Cortex of kidney (tissue), 1 donor: ENCODE measurements around the gene MPV17L2.
A peak's percentile ranks its signal among the peaks of the same experiment; 100 is the strongest.
"Not testable (repeated sequence)": the region's sequence is repeated elsewhere in the genome, so short reads cannot be mapped to it uniquely, and the experiment has no call there.

Experiments used
- DNase-seq: peaks from one replicate; lab custom pipeline; 2025; lab: John Stamatoyannopoulos, UW

Gene MPV17L2

DNA sequence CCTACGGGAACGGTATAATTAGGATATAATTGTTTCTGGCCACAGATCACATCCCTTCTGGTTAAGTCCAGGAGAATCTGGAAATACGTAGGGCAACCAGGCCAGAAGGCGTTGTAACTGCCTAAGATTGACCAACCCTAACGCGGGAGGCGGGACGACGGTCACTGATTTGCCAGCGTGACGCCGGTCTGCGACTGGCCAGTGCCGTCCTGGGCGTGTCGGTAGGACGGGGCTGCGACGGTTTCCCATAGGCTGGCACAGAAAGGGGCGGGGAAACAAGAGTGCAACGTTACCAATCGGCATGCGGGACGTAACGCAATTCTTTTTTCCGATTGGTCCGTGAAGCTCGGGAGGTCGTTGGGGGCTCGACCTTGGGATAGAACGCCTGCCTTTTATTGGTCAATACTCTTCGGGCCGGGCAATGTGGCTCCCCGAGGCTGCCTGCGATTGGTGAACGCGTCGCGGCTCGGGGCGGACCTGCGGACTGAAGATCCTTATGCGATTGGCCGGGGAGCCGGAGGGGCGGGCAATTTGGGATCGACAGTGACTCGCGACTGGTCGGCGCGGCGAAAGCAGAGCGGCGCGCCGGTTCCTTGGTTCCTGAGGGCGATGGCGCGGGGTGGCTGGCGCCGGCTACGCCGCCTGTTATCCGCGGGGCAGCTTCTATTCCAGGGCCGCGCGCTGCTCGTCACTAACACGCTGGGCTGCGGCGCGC is at the start of gene MPV17L2:
MPV17L2 (plus strand) TSS at position 546 of the 715 bp plus-strand sequence; CDS start at position 610, 64 bp downstream.
- peak; percentile 100 for DNase-seq

- DNase-seq: no peak
Measured at GRCh38 chr19:18143902-18144301, 49.1 kb upstream of the MPV17L2 start.

GRCh38 chr19:18144361-18144760 is 48.7 kb upstream of the MPV17L2 start:
- DNase-seq: no peak

DNA sequence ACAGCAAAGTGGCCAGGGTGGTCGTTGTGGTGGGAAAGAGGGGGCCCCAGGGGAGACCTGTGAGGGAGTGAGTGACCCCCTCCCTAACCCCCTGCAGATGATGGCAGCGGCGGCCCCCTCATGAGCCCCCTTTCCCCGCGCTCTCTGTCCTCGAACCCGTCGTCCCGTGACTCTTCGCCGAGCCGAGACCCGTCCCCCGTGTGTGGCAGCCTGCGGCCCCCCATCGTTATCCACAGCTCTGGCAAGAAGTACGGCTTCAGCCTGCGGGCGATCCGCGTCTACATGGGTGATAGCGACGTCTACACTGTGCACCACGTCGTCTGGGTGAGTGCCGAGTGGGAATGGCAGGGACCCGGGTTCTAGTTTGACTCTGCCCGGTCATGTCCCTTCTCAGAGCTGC is 48.1 kb upstream of the MPV17L2 start:
- DNase-seq: no peak

- no peak for DNase-seq
Measured at GRCh38 chr19:18145391-18145999, 47.5 kb upstream of the MPV17L2 start.

DNA sequence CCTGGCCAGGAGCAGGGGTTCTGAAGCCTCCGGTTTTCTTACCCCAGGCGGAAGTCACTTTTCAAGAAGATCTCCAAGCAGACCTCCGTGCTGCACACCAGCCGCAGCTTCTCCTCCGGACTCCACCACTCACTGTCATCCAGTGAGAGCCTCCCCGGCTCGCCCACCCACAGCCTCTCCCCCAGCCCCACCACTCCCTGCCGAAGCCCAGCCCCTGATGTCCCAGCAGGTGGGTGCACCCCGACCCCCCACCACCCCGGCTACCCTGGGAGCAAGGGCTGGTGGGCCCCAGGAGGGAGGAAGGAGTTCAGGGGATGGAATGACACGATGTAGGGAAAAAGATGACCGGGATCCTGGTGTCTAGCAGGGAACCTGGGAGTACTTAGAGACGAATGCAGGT is 45.6 kb upstream of the MPV17L2 start:
- no peak for DNase-seq

DNA sequence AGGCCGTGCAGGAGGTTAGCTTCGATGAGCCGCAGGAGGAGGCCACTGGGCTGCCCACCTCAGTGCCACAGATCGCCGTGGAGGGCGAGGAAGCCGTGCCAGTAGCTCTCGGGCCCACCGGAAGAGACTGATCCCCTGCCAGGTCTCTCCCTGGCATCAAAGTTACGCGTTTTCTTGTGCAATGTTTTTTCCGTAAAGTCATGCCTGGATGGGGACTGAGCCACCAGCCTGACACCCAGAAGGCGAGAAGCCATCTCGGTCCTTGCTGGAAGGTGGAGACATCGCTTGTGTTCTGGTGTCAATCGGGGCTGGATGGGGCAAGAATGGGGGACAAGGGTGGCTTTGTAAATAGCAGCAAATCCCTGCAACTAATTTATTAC is 43.4 kb upstream of the MPV17L2 start:
- no peak for DNase-seq

GRCh38 chr19:18150776-18151624 is 42.0 kb upstream of the MPV17L2 start:
- no peak for DNase-seq

DNA sequence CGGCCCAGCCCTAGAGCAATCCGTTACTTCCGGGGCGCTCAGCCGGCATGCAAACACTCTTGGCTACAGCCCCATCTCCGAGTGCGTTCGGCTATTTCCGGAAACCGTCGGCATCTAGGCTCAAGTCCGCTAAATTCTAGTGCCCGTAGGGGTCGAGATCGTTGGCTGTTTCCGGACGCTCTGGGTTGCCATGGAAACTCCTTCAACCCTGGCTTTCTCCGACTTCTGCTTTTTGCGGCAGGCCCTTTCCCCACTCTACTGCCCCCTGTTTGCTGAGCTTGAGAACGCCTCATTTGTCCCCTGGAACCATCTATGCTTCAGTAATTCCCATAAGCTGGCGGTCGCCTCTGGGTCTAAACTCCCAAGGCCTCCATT is 40.6 kb upstream of the MPV17L2 start:
- no peak for DNase-seq

- peak; percentile 77 for DNase-seq
Measured at GRCh38 chr19:18152817-18153555, 40.0 kb upstream of the MPV17L2 start, which contains the start of gene PIK3R2. Gene PIK3R2, plus strand, starts transcription at chr19:18153163. Its CDS starts 2,717 bp downstream, at chr19:18155880.

DNA sequence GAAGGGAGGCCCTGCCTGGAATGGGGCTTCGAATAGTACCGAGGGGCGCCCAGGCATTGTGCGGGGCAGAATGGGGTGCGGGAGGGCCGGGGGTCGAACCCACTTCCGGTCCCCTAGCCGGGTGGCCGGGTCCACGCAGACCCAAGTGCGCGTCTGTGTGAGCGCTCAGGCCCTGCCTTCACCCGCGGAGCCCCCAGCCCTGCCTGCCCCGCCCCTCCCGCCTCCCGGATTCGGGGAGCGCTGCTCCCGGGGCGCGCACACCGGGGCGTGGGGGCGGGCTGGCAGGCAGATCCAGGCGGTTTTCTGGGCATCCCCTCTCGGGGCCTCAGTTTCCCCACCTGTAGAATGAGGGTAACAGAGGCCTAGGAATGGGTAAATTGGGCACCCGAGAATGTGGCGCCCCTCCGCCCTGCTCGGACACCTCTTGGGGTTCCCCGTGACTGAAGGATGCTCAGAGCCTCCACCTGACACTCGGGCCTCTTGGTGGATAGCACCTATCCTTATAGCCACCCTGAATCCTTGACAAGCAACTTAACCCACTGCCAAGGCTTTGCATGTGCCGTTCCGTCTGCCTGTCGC is 39.4 kb upstream of the MPV17L2 start:
- DNase-seq: no peak

DNA sequence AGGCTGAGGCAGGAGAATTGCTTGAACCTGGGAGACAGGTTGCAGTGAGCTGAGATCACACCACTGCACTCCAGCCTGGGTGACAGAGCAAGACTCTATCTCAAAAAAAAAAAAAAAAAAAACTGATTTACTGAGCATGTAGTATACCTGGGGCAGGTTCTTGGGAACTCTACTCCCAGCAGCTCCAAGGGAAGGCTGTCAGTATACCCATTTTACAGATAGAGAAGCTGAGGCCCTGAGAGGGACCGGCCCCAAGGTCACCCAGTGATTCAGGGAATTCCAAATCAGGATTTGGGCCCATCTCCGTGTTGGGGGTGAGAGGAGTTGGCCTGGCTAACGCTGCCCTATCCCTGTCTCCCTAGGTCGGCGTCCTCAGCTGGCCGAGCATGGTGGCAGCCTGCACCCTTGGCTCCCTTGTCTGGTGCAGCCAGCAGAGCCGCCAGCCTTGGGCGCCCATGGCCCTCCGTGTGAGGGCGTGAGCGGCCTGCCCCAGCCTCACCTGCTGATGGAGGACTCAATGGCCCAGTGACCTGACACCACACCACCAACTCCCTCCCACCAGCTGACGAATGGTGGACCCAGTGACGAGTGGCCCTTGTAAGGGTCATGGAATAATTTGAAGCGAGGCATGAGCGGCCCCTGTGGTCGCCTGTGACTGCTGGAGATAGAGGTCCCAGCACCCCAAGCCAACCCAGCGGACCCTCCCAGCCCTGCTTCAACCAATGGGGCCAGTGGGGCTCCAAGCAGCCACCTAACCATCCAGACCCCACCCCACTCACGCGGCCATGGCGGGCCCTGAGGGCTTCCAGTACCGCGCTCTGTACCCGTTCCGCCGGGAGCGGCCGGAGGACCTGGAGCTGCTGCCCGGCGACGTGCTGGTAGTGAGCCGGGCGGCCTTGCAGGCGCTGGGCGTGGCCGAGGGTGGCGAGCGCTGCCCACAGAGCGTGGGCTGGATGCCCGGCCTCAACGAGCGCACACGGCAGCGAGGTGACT is 37.6 kb upstream of the MPV17L2 start:
- DNase-seq: no peak

DNA sequence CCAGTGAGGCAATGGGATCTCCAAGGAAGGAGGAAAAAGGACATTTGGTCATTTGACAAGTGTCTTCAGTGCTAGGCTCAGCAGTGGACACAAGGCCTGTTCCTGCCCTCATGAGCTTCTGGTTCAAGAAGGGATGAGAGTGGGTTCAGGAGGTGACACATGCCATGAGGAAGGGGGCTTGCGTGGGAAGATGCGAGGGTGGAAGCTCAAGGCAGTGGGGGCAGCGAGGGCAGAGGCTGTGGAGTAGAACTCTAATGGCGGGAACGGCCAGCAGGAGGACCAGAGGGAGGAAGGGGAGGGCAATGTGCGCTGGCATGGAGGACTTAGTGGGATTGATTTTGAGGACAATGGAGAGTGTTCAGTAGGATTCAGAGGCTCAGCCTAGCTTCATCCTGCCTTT is 36.8 kb upstream of the MPV17L2 start:
- no peak for DNase-seq

GRCh38 chr19:18156841-18157464 is 36.1 kb upstream of the MPV17L2 start:
- DNase-seq: no peak

DNA sequence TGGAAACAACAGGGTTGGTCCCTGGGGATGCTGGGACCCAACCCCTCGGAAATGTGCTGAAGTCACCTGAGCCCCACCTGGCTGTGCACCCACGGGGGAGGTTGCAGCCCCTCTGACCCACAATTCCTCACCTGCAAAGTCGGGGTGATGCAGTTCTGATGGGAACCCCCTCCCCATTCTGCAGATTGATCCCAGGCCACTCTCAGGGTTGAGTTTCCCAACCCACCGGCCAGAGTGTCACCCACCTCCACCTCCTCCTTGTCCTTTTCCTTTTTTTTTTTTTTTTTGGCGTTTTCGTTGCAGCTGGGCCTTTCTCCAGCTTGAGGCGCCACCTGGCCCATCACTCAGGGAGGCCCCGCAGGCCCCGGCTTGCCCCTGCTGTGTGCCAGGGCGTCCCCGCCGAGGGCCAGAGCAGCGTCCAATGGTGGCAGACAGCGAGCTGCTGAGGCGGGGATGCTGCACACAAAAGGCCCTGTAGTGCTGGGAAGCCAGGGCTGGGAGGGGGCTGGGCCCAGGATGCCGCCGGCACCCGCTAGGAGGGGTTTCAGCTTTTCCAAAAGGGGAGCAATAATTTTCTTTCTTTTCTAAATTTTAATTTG is 35.5 kb upstream of the MPV17L2 start:
- DNase-seq: no peak

GRCh38 chr19:18158467-18158866 is 34.6 kb upstream of the MPV17L2 start:
- no peak for DNase-seq

DNA sequence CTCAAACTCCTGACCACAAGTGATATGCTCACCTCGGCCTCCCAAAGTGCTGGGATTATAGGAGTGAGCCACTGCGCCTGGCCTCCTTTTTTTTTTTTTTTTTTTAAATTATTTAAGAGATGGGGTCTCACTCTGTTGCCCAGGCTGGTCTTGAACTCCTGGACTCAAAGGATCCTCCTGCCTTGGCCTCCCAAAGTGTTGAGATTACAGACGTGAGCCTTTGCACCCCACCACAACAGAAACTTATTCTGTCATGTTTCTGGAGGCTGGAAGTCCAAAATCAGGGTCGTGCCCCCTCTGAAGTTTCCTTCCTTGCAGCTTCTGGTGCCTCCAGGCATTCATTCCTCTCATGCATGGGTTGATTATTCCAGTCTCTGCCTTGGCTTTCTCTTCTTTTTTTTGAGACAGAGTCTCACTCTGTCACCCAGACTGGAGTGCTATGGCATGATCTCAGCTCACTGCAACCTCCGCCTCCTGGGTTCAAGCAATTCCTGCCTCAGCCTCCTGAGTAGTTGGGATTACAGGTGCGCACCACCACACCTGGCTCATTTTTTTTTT is 33.9 kb upstream of the MPV17L2 start:
- DNase-seq: not testable (repeated sequence)

- DNase-seq: no peak
Measured at GRCh38 chr19:18159810-18160209, 33.2 kb upstream of the MPV17L2 start.

GRCh38 chr19:18160493-18160970 is 32.5 kb upstream of the MPV17L2 start:
- DNase-seq: no peak
